GM10248 (cell line): Measurements from ENCODE around the gene BCAR3.
A peak's percentile ranks its signal among the peaks of the same experiment; 100 is the strongest.

Experiments used
- CTCF ChIA-PET: fragments of 300-600 bp; sonication (Branson Sonifier 250); formaldehyde crosslinking; extraction: SDS; loops from one replicate; lab custom pipeline; 2021; ENCODE audit warnings: antibody characterized with exemption; lab: Yijun Ruan, JAX
- POLR2A ChIA-PET: fragments of 350-650 bp; sonication (Branson Sonifier 250); formaldehyde crosslinking; extraction: SDS; loops from one replicate; lab custom pipeline; 2020; ENCODE audit warnings: antibody characterized with exemption; lab: Yijun Ruan, JAX
- DNase-seq: peaks from one replicate; pipeline ENCODE4 v3.0.0; 2012; ENCODE audit errors: extremely low spot score
- TF ChIP-seq, protein P1 (sequence below): IDR thresholded peaks from 2 replicates; pipeline ENCODE4 v1.5.1; 2012; ENCODE audit warnings: mild to moderate bottlenecking, low read depth; ENCODE audit errors: extremely low read depth, missing control alignments, control extremely low read depth

Gene BCAR3

DNA sequence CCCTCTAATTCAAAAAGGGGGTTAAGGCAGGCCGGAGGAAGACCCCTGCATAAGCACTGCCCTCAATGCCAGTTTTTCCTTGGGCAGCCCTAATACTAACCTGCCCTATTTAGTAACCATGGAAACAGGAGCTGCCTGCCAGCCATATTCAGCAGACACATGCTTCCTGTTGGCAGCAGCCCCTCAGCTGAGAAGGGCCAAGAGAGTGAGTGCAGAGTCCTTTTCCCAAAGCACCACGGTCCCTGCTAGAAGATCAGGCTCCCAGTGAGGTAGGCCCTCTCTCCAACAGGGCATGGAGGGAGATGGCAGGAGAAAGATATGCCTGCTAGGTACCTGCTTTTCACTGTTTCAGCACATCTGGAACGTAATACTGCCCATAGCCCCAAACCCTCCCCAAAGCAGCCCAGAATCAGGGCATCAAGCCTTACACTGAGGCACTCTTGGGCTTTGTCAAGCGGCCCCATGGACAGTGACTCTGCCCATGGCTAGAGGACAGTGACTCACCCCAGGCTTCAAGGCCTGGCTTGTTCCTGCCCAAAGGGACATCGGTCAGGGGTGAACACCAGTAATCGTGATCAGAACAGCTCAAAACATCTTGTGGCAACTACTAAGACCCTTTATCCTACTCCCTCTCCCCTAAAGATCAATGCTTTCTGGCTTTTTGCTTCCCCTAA lies 64.5 kb downstream of the BCAR3 start:
- ChIA-PET CTCF (interaction anchor here (1.0 to 10.3 kb wide), 7 partner anchors 9 to 409 kb away, joined by 3 to 116 read pairs (median 5); no protein-coding TSS in a partner anchor), POLR2A (no interaction called here)
- no peak for DNase-seq
- TF ChIP-seq, protein P1, sequence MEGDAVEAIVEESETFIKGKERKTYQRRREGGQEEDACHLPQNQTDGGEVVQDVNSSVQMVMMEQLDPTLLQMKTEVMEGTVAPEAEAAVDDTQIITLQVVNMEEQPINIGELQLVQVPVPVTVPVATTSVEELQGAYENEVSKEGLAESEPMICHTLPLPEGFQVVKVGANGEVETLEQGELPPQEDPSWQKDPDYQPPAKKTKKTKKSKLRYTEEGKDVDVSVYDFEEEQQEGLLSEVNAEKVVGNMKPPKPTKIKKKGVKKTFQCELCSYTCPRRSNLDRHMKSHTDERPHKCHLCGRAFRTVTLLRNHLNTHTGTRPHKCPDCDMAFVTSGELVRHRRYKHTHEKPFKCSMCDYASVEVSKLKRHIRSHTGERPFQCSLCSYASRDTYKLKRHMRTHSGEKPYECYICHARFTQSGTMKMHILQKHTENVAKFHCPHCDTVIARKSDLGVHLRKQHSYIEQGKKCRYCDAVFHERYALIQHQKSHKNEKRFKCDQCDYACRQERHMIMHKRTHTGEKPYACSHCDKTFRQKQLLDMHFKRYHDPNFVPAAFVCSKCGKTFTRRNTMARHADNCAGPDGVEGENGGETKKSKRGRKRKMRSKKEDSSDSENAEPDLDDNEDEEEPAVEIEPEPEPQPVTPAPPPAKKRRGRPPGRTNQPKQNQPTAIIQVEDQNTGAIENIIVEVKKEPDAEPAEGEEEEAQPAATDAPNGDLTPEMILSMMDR: no peak

DNA sequence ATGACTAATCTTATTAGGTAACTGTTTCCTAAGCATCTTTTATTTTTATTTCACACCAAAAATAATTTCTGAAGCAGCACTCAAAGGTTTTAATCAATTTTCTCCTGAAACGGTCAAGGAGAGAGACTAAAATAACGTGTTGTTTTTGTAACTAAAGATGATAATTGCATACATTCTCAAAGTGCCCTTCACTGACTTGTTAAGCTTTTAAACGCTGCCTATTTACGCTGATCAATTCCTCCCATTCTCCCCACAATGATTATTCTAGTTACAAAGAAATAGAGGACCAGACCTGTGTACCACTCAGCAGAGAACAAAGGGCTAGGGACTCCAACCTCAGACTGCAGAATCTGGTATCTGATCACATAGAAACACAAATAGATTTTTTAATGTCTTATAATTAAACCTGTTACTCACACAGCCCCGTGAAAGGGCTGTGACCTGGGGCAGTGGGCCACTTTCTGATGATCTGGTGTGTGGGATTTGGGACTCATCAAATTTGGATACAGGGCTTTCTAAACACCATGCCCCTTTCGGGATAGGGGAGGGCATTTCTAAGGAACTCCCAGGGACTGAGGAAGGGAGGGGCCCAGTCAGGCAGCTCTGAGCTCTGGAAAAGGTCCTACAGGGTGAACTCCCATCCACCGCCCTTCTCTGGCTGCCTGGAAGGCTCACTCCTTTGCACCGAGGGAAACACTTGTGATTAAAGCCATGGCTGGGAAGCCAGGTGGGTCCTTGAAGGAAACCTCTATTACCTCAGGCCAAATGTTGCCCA lies 65.2 kb downstream of the BCAR3 start:
- DNase-seq: no peak
- ChIA-PET POLR2A (no interaction called here), CTCF (interaction anchor here (0.8 to 10.3 kb wide), 5 partner anchors 14 to 312 kb away, joined by 3 to 116 read pairs (median 5); no protein-coding TSS in a partner anchor)
- TF ChIP-seq, protein P1: no peak

DNA sequence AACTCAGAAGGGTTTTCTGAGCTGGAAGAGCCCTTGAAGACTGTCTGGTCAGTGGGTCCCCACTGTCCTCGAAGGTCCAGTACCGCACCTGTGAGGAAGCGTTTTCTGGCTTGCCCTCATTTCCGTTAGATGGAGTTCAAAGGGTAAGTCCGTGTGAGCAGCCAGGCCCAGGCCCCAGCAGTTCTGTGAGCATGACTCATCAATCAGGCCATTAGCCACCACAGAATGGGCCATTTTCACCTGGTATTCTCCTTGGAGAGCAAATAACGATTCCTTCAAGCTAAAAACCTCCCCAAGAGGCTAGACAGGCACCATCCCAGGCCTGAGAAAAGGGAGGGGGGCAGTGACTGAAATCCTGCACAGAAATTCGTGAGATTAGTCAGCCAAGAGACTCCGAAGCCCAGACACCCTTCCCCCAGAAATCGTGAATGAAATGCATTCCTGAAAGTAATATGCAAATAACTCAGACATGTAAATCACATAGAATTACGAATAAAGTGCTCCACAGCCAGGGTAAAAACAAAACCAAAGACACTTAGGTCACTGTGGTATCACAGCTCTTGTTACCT lies 66.0 kb downstream of the BCAR3 start:
- CTCF ChIA-PET: interaction anchor here (0.8 to 10.3 kb wide), 4 partner anchors 11 to 311 kb away, joined by 3 to 116 read pairs (median 3); no protein-coding TSS in a partner anchor
- peak; percentile 70 for DNase-seq
- POLR2A ChIA-PET: interaction anchor here (0.5 kb wide), 1 partner anchor 124 kb away, joined by 4 read pairs; no protein-coding TSS in a partner anchor
- TF ChIP-seq, protein P1: no peak

- POLR2A ChIA-PET: interaction anchor here (0.5 kb wide), 1 partner anchor 124 kb away, joined by 4 read pairs; no protein-coding TSS in a partner anchor
- TF ChIP-seq, protein P1: no peak
- peak; percentile 59 for DNase-seq
- CTCF ChIA-PET: interaction anchor here (0.8 to 10.3 kb wide), 5 partner anchors 10 to 311 kb away, joined by 3 to 116 read pairs (median 3); no protein-coding TSS in a partner anchor
These were observed 66.6 kb downstream of the BCAR3 start for GRCh38 chr1:93614986-93615581.

- CTCF ChIA-PET: interaction anchor here (0.9 to 10.3 kb wide), 4 partner anchors 10 to 202 kb away, joined by 3 to 116 read pairs (median 3); no protein-coding TSS in a partner anchor
- DNase-seq: no peak
- TF ChIP-seq, protein P1: no peak
- POLR2A ChIA-PET: no interaction called here
These were observed 67.1 kb downstream of the BCAR3 start for GRCh38 chr1:93614541-93614940.
